GM12872 (cell line): Measurements from ENCODE around the gene TENM4.

ENCODE experiments used
- TF ChIP-seq, protein P1 (sequence below): IDR thresholded peaks from 3 replicates; pipeline ENCODE4 v1.5.1; 2011; ENCODE audit warnings: low read depth, mild to moderate bottlenecking, low read length, moderate library complexity; ENCODE audit not compliant: insufficient read depth

Gene TENM4

DNA sequence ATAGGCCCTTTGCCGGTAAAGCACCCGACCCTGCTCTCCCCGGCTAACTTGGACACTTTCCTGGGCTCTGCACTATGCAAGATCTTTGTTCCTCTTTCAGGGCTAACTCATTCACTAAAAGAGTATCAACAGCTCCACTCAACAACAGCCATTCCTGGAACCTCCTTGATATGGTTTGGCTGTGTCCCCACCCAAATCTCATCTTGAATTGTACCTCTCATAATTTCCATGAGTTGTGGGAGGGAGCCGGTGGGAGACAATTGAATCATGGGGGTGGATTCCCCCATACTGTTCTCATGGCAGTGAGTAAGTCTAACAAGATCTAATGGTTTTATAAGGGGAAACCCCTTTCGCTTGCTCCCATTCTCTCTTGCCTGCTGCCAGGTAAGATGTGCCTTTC, 330.0 kb downstream of the TENM4 start:
- TF ChIP-seq, protein P1, sequence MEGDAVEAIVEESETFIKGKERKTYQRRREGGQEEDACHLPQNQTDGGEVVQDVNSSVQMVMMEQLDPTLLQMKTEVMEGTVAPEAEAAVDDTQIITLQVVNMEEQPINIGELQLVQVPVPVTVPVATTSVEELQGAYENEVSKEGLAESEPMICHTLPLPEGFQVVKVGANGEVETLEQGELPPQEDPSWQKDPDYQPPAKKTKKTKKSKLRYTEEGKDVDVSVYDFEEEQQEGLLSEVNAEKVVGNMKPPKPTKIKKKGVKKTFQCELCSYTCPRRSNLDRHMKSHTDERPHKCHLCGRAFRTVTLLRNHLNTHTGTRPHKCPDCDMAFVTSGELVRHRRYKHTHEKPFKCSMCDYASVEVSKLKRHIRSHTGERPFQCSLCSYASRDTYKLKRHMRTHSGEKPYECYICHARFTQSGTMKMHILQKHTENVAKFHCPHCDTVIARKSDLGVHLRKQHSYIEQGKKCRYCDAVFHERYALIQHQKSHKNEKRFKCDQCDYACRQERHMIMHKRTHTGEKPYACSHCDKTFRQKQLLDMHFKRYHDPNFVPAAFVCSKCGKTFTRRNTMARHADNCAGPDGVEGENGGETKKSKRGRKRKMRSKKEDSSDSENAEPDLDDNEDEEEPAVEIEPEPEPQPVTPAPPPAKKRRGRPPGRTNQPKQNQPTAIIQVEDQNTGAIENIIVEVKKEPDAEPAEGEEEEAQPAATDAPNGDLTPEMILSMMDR, result no peak

DNA sequence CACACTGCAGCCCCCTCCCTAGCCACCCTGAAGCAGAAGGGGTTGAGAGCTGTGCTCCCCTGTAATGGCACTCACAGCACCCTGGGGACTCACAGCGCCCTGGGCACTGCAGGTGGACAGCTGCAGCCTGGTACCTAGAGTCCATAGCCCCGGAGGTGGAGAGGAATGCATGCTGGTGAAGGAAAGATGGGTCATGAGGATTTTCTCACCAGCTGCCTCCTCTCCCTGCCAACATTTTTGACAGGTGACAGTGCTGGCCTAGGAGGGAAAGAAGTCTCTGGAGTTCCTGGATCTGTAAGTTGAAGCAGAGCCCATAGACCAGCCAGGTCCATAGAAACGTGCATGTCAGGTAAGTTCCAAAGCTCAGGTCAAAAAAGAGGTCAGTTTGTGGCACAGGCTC, 330.5 kb downstream of the TENM4 start:
- TF ChIP-seq, protein P1, result no peak

DNA sequence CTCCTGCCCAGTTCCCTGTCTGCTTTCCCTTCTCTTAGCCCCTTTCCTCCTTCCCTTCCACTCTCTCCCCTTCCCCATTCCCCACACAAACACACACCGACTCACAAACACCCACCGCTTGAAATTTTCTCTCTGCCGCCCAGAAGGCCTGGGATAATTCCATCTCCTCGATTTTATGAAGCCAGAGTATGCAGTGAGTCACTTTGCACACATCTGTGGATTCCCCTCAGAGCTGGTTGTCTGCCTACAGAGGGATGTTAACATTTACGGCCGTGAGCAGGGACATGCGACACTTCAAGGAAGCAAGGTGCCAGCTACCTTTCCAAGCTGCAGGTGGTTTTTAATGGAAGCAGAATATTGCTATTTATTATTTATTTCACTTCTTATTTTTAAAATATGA, 332.0 kb downstream of the TENM4 start:
- TF ChIP-seq, protein P1, result no peak

DNA sequence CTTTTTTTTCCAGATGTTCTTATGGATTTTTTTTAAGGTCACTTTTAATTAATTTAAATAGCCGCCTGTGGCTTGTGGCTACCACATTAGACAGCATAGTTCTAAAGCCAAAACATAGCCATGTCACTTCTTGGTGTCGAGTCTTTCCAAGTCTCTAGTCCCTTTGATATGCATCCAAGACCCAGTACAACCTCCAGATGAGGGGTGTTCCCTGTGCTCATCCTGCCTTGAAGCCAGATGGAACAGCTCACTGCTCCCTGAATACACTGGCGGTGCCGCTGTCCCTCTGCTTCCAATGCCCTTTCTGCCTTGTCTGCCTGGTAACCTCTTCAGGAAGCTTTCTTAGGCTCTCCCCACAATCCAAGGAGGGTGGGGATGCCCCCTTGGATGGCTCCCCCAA, 338.0 kb downstream of the TENM4 start:
- TF ChIP-seq, protein P1, result no peak

DNA sequence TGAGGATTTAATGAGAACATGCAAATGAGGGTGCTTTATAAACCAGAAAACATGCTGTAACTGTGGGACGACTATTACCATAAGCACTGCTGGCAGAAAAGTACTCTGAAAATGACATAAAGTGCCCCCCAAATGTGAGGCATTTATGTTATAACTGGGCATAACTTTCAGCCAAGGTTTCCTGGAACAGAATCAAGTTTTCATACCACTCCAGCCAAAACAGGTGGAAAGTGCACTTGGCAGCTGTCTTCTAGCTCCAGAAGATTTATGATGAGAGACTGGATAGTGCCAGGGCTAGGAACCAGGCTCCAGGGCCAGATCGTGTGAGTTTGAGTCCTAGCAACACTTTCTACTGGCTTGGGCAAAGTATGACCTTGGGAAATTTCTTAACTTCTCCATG, 339.2 kb downstream of the TENM4 start:
- TF ChIP-seq, protein P1, result no peak

DNA sequence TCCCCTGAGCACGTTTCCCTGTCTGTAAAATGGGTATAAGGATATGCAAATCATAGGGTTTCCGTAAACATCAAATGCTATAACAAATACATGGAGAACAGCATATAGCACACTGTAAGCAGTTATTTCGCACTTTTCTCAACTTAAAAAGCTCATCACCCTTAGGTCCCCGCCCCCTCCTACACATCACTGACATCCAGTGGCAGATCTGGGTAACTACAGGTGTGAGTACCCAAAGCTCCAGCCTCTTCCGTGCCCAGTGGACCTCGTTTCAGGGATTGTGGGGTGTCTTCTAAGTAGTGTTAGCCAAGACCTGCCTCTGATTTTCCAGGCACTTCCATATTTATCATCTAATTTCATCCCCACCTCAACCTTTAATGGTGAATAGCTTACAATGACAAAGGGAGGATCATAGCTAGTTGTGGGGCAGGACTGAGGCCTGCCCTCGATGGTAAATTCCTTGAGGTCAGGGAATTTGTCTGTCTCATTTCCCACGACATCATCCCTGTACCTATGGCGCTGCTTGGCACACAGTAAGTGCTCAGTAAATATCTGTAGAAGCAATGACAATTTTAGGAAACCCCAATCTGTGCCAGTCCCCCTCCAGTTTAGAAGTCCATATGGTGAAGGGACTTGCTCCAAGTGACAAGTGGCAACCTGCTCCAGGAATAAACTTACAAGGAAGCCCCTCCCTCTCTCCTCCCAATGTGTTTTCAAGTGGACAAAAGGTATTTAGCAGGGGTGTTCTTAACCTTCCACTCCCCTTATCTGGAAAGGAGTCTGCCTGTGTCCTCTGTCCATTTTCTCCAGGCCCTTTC, 340.5 kb downstream of the TENM4 start:
- TF ChIP-seq, protein P1, result peak; percentile 81

DNA sequence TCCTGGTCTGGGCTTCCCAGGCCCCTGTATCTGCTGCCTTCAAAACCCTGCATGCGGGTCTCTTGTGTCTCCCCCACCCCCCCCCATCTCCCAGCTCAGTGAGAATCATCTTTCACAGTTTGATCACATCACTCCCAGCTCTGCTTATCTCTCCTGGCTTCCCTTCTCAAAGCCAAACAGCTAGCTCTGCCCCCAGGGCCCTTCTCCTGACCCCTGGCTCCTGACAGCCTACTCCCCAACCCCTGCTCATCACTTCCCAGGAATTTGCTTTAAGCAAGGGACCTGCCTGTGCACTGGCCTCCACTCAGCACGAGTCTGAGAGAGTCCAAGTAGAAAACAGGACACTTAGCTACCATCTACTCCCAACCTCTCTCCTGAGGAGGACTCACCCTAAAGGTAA, 342.7 kb downstream of the TENM4 start:
- TF ChIP-seq, protein P1, result no peak
